HG03196 (cell line): Measurements from ENCODE around the gene PRTG.
"Not testable (repeated sequence)": the region's sequence is repeated elsewhere in the genome, so short reads cannot be mapped to it uniquely, and the experiment has no call there.

Source experiments
- ATAC-seq: cut with Tn5 transposase; IDR thresholded peaks from one replicate; pipeline ENCODE4 v1.9.1; 2021; ENCODE audit not compliant: unreplicated experiment

PRTG gene

DNA sequence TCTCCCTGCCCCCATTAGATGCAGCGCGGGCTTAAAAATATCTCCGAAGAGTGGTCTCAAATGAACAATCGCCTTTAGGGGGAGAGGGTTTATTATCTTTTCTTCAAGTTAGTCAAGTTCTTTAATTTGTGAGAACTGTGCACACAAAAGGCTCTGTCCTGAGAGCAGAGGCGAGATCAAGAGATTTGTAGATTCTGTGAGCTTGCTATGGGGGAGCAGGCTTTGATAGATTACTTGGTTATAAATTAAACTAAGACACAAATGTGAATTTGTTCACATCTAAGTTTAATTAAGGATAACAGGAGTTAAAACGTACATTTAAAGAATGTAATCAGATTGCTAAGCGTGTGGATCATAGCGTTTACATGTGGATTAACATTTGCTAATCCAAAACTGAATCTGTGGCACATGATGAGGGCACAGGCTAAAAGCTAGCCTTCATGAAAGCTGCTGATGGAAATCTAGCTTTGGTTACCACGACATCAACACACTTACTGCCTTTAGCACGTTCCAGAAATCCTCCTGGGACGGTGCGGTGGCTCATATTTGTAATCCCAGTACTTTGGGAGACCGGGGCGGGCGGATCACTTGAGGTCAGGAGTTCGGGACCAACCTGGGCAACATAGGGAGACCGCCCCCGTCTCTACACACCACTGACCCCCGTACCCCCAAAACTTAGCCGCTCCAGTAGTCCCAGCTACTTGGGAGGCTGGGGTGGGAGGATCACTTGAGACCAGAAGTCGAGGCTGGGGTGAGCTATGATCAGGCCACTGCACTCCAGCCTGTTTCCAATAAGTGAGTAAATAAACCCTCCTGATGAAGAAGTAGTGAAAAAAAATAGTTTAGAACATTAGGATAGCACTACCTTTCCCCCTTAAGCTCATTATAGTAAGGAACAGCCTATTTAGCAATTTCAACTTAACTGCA is 1.0 kb upstream of the PRTG start:
- no peak for ATAC-seq

DNA sequence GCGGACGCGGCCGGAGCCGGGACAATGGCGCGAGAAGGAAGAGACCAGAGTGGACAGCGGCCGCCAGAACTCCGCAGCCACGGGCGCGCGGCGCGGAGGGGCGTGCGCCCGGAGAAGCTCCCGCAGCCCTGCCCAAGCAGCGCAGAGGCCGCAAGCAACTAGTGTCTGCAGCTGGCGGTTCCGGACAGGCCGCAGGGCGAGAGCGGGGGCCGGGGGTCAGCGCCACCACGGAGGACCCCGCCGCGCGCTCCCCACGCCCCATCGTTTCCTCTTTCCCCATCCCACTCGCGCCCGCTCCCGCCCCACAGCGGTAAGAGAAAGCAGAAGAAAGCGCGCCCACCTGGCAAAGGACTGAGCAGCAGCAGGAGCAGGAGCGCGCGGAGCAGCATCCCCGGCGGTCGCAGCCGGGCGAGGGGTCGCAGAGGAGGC is 440 bp downstream of the PRTG start:
- ATAC-seq, result no peak

DNA sequence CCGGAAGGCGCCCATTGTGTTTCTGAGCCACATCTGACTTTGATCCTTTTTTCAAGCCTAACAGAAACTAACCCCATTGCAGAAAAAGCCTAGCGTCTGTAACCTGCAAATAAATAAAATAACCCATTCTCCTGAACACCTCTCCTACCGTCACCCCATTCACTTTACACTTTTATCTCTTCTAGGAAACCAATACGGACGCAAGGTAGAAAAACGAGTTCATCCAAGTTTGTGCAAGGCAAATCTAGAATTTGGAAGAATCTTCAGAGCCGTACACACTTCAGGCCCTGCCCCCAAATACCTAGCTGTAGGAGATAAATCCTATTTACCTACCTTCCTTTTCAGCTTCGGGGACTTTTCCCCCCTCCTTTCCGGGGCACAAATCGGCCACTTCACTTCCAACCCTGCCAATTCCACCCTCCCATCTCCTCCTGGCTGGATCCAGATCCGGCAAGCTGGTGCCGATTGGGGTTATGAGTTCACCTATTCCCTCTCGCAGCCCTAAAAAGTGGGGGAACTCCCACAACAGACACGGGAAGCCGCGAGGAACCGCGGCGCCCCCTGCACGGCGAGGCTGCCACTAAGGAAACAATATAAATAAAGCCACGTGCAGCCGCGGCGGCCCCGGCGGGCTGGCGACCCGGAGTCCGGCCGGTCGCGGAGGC is 987 bp downstream of the PRTG start:
- ATAC-seq, result no peak

DNA sequence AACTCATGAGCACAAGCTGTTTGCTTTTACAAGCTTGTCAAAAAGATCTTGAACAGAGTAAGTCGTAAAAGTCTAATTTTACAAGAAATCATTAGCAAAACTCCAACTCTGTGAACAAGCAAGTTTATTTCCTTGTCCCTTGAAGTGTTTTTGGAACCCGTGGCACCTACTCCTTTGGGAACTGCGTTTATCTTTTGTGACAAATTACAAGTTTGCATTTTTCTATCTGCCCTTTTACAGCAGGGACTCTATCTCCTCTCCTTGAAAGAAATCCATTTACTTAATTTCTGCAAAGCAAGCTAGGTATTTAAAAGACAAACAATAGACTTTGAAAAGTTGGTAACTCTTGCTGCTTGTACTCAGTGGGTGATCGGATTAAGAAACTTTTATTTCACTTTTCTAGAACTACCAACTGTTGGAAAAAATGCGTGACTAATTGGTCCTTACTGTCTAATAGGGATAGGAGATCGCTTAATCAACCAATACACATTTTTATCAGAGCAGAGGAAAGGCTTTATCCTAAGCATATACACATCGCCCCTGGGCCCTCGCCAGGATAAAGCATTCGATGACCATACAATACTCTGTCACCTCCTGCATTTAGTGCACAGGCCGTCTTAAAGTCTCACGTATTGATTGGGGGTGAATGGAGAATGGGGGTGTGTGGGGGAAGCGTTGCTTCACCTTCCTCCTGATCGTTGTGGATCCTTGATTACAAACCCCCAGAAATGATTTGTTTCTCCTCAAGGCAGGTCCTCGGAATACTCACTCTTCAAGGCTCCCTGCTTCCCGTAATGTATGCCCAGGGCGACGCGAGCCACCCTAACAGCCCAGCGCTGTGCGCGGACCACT is 1.7 kb downstream of the PRTG start:
- no peak for ATAC-seq

DNA sequence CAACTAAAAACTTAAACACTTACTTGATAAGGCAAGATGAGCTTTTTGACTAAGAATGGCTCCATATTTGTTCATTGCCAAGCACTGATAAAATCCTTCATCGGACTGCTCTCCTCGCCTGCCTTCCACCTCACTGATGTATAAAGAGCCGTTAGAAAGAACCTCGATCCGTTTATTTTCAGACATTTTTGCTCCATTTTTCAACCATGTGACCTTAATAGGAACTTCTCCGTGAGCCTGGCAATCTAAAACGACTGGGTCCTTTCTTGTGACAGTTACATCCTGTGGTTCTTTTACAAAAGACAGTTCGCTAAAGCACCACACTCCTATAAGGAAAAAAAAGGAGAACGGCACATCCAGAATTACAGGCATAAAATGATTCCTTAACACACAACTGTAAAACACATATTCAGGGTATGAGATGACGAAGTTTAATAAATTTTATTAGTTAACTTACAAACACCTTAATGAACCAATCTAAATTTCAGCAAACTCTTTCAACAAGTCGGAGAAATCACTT is 2.5 kb downstream of the PRTG start:
- no peak for ATAC-seq

DNA sequence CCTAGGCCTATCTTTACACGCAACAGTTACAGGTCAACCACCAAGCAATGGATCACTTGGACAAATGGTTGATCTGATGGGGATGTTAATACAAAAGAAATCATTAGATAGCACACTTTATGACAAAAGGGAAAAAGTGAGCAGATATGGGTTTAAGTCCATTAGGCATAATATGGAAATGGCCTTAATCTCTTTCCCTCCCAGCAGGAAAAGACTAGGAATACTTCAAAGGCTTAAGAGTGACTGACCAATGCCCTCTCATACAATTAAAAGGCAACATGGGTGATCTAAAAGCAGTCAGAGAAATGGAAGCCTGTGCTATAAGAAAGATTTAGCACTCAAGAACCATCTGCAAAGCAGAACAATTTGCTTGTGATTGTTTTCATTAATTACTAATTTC is 3.3 kb downstream of the PRTG start:
- no peak for ATAC-seq

DNA sequence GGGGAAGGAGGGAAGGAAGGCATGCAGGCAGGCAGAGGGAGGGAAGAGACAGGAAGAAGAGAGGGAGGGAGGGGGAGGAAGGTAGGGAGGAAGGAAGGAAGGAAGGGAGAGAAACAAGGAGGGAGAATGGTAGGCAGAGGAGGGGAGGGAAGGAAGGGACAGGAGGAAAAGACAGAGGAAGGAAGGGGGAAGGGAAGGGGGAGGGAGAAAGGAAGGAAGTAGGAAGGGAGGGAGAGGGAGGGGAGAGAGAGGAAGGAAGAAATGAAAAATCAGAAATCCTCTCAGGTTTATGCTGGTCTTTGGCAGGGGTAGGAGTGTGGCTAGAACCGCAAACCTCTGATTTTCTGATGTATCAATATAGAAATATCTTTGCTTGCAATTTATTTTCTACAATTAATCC is 4.2 kb downstream of the PRTG start:
- no peak for ATAC-seq

DNA sequence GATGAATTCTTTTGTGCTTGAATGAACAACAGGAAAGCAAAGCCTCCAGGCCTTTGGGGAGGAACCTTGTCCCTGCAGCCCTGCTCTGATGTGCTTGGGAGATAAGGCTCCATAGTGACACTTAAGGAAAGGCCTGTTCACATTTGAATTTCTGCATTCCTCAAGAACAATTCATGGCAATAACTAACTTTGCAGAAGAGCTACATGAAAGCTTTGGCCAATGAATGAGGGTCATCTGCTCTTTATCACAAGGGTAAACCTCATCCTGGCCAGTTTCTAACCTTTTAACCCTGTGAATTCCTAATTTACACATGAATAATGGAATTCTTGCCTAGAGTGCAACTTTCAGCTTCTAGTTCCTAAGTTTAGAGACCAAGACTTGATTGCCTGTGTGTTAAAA is 5.6 kb downstream of the PRTG start:
- no peak for ATAC-seq

DNA sequence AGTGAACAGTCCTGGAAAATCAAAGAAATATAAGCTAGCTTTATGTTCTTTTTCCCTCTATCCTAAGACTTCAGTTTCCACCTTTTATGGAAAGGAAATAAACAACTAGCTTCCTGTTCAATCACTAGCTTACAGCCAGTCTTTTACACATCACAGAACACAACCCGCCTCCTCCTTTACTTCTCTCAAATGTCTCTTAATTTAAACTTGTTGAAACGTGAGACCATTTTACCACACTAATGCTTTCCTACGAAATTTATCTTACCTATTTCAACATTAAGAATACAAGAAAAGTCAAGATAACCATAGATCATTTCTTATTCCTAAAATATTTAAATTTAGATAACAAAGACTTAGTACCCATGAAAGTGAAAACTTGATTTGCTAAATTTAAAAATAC is 6.2 kb downstream of the PRTG start:
- ATAC-seq, result no peak

DNA sequence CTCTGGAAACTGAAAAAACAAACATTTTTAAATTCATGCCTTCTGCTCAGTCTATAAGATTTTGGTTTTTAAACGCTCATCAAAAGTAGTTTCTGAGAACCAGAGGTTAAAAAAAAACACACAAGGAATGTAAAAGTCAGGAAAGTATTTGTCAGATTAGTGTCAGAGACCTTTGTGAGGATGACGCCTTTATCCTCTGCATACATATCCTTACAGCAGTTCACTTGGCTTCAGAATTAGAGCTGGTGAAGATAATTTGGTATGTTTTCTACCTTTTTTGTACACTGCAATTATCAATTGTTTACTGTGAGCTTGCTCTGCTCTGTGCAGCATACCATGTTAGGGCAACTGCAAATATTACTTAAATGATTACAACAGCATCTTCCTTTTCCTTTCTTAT is 8.3 kb downstream of the PRTG start:
- ATAC-seq, result no peak

DNA sequence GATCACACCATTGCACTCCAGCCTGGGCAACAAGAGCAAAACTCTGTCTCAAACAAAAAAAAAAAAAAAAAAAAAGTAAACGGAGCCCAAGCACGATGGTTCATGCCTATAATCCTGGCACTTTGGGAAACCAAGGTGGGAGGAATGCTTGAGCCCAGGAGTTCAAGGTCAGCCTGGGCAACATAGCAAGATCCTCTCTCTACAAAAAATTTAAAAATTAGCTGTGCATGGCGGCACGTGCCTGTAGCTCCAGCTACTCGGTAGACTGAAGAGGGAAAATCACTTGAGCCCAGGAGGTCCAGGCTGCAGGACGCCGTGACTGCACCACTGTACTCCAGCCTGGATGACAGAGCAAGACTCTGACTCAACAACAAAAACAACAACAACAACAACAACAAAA is 9.5 kb downstream of the PRTG start:
- ATAC-seq, result not testable (repeated sequence)

DNA sequence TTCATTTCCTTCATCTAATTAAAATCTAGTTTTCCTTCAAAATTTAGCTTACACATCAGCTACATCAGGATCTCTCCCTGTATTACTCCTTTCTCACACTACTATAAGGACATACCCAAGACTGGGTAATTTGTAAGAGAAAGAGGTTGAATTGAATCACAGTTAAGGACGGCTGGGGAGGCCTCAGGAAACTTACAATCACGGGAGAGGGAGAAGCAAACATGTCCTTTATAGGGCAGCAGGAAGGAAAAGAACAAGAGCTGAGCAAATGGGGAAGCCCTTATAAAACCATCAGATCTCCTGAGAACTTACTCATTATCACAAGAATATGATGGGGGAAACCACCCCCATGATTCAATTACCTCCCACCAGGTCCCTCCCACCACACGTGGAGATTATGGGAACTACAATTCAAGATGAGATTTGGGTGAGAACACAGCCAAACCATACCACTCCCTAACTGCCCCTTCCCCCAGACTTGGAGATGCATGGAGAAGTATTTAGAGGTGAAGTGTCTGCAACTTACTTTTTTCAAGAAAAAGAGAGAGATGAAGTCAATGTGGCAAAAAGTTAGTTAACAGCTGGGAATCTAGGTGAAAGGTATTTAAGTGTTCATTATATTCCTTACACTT is 21.3 kb downstream of the PRTG start:
- ATAC-seq, result no peak

DNA sequence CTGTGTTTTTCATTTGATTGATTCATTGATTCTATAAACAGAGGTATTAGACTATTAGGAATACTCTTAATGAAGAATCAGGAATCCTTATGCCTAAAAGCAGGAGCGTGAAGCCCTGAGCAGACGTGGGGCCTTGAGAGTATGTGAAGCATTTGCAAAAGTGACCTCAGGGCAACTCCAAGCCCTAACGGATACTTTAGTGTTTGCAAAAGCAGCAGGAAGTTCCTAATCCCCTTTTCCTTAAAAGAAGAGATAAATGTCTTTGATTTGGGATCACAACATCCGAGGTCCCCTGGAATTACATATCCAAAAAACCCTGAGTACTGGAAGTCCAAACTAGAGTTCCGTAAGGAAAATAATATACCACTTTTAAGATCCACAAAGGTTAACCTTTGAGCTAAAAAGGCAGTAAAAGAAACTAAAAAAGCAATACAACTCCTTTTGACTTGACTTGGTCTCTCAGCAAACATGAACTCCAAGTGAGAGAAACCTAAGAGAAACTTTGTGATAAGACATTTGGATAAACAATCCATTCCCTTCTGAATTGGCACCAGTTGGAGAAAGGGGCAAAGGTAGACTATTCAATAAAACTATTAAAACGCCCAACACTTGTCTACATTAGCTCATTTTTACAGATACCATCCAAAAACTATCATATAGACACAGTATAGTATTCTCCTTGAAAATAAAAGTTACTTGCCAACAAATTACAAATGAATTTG is 27.4 kb downstream of the PRTG start:
- ATAC-seq, result no peak

DNA sequence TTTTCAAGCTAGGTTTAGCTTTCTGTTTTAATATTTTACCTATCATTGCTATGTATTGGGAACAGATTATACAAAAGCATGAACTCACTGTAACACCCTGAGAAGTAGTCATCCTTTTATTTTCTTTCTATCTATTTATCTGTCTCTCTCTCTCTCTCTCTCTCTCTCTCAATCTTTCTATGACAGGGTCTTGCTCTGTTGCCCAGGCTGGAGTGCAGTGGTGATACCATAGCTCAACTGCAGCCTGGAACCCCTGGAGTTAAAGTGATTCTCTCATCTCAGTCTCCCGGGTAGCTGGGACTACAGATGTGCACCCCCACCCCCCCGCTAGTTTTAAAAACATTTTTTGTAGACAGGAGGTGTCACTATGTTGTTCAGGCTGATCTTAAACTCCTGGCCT is 28.9 kb downstream of the PRTG start:
- no peak for ATAC-seq

DNA sequence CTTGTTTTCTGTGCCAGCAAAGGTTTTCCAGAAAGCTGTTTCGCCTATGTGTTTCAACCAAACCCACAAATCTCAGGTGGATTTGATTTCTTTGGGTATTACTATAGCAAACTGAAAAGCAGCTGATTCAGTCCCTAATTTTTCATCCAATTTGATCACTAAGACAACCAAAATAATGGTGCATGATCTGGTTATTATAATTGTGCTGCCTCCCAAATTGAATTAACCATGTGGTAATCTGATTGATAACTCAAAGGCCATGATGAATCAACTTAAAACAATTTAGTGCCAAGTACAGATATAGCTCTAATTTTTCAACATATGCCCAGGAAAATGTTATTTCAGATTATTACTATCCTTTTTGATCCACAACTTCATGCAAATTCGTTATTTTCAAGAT is 30.6 kb downstream of the PRTG start:
- ATAC-seq, result no peak

DNA sequence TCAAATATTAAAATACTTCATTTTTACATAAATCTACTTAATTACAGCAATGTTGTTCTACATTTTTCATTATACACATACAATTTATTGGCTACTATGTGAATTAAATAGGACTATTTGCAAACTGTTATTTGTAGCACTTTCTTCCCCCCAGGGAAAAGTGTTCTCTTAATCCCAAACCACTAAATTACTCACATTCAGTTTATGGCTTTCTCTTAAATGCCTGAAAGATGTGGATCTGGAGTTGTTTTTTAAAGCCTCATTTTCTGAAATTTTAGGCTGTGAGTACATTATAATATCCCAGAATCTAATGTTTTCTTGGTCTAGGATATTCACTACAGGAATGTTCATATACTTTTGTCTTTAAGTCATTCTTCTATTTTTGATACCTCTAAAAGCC is 32.7 kb downstream of the PRTG start:
- ATAC-seq, result no peak

DNA sequence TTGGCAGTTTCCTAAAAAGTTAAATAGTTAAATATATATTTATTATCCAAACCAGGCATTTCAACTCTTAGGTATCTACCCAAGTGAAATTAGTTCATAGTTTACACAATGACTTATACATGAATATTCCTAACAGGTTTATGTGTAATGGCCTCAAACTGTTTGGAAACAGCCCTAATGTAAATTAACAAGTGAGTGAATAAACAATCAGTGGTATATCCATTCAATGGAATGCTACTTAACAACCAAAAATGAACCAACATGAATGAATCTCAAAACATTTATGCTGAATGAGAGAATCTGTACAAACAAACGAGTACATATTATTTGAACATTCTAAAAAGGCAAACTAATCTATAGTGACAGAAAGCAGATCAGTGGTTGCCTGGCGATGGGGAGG is 33.5 kb downstream of the PRTG start:
- ATAC-seq, result no peak

DNA sequence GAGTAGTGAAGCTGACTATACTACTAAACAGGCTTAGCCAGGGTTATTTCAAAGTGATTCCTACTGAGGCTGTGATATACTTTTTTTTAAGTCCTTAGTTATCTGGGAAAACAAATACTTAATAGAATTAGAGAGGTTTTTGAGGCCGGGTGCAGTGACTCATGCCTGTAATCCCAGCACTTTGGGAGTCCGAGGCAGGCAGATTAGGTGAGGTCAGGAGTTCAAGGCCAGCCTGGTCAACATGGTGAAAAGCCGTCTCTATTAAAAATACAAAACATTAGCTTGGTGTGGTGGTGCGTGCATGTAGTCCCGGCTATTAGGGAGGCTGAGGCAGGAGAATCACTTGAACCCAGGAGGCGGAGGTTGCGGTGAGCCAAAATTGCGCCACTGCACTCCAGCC is 34.2 kb downstream of the PRTG start:
- ATAC-seq, result no peak

DNA sequence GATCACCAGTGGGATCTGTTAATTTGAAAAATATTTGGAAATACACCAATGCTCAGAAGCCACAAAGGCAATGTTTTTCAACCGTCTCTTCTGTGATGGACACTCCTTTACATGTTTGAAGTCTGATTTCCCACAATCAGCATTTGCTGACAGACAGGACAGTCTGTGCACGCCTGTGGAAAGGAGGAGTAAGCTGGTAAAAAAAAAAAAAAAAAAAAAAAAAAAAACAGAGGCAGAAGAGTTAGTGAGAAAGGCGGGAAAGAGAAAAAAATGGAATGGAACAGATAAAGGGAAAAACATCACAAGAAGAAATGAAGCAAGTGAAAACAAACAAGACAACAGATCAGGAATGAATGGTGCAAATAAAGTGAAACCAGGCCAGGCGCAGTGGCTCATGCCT is 35.0 kb downstream of the PRTG start:
- ATAC-seq, result no peak

DNA sequence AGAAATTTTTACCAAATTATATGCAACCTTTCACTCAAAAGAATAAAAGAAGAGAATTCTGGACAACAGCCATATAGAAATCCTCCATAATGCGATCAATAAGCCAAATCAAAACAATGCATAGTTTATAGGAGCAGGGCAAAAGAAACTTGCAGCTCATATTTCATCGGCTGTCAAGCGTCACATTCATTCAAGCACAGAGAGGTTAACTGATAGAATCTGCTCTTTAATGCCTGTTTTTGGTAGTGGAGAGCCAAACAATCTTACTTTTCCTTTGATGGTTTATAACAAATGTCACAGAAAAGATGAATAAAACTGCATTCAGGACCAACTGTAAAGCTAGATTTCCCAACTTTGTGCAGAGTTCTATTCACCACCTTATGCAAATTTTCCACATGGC is 35.4 kb downstream of the PRTG start:
- no peak for ATAC-seq
